Body of pancreas (tissue), 4 donors: ENCODE results near the gene SPATA22. TPM values are rescaled to one million over a fixed set of nuclear protein-coding genes. Genes with fewer than 3 reads are reported as not detected.
"Not testable (repeated sequence)": the region's sequence is repeated elsewhere in the genome, so short reads cannot be mapped to it uniquely, and the experiment has no call there.

Source experiments
- ATAC-seq: fragments of 150-250 bp; one replicate; pipeline ENCODE4 v1.9.1; 2016
- DNase-seq, 4 donors: peaks; one replicate each; pipeline ENCODE4 v3.0.0-alpha.2; 2019
- H3K27ac ChIP-seq, 4 donors: fragments of 200-600 bp; sonication (generic); 1 replicate in 3 of 4; 2 replicates in 1 of 4; pipeline versions ENCODE4 v1.5.1 to v1.6.1; 2016 to 2019; ENCODE audit warnings: mild to moderate bottlenecking in 1 of 4, mixed read lengths in 1 of 4, moderate library complexity in 1 of 4
- H3K27me3 ChIP-seq, 2 donors: fragments of 200-600 bp; sonication (generic); one replicate each; pipeline ENCODE4 v1.6.0; 2016; ENCODE audit warnings: mild to moderate bottlenecking in 1 of 2
- H3K36me3 ChIP-seq, 2 donors: fragments of 200-600 bp; sonication (generic); replicated peaks in 1 of 2; 2 replicates each; pipeline ENCODE4 v1.5.1; 2016; ENCODE audit warnings: low read depth in 2 of 2; ENCODE audit not compliant: insufficient read depth in 1 of 2
- H3K4me1 ChIP-seq: fragments of 200-600 bp; sonication (generic); one replicate; pipeline ENCODE4 v1.6.0; 2016
- H3K4me3 ChIP-seq, 2 donors: fragments of 200-600 bp; sonication (generic); 1 replicate in 1 of 2; 2 replicates in 1 of 2; pipeline ENCODE4 v1.5.1; 2016 to 2019
- H3K9me3 ChIP-seq, 3 donors: fragments of 200-600 bp; sonication (generic); 1 replicate in 2 of 3; 2 replicates in 1 of 3; pipeline ENCODE4 v1.5.1; 2016
- CTCF ChIP-seq, 7 experiments: fragments of 450-650 bp in 4 of 7; fragments of 200-600 bp in 3 of 7; sonication (generic) in 3 of 7; IDR thresholded peaks; one replicate each; pipeline ENCODE4 v1.5.1; 2016 to 2019; ENCODE audit warnings: antibody characterized with exemption in 7 of 7
- POLR2A ChIP-seq, 3 donors: fragments of 450-650 bp; IDR thresholded peaks; one replicate each; pipeline ENCODE4 v1.6.1; 2016; ENCODE audit warnings: antibody characterized with exemption in 3 of 3, mild to moderate bottlenecking in 2 of 3
- WGBS, 2 donors: methylation state at CpG; one replicate each; pipeline ENCODE4 v1.1.5; 2017; 5-methylcytosine and 5-hydroxymethylcytosine counted together
- intact Hi-C: fragments of 100-400 bp; cut with DNase I; formaldehyde crosslinking; loops from one replicate; pipeline ENCODE4 v1.15.1; 2023
- total RNA-seq, 2 donors: library from RNA; depleted of rRNA; stranded (reverse); fragments of >200 nt; gene quantifications; one replicate each; pipeline ENCODE4 v1.1.0, GENCODE V29; 2016

The SPATA22 gene
- total RNA-seq, 2 donors from 2014 or later, result not detected

- TF ChIP-seq CTCF (IDR thresholded peaks at IDR 0.05) (no peak), POLR2A (IDR thresholded peaks at IDR 0.05) (no peak)
- ATAC-seq (no peak), DNase-seq (no peak)
- no peak overlapping the region for H3K4me3 ChIP-seq
- no peaks in the 10 kb centered on the region for H3K27me3 ChIP-seq
- H3K4me1 ChIP-seq, result no peaks in the 10 kb centered on the region
- WGBS, 2 donors, result 73 to 74% methylated on average over 1 of the region's 1 CpG
- intact Hi-C loops, result no loop called here
- no peaks in the 10 kb centered on the region for H3K36me3 ChIP-seq
- H3K27ac ChIP-seq, result no peak overlapping the region
- no peaks in the 10 kb centered on the region for H3K9me3 ChIP-seq
Observed at GRCh38 chr17:3438368-3438767, 33.3 kb downstream of the SPATA22 start.

GRCh38 chr17:3433741-3434140 is 37.9 kb downstream of the SPATA22 start, which contains the start of gene OR1E2:
OR1E2 (minus strand) TSS chr17:3433841; CDS start chr17:3433841, 0 bp downstream.
- 40 to 43% methylated on average over 3 of the region's 3 CpGs for WGBS, 2 donors
- ATAC-seq (no peak), DNase-seq (no peak)
- intact Hi-C loops, result no loop called here
- no peak within 1 kb of the TSS for H3K4me3 ChIP-seq
- H3K36me3 ChIP-seq, result no peaks in the 10 kb centered on the region
- H3K27ac ChIP-seq, result no peak within 1 kb of the TSS
- no peaks in the 10 kb centered on the region for H3K4me1 ChIP-seq
- H3K9me3 ChIP-seq, result no peaks in the 10 kb centered on the region
- no peaks in the 10 kb centered on the region for H3K27me3 ChIP-seq
- TF ChIP-seq POLR2A (IDR thresholded peaks at IDR 0.05) (no peak), CTCF (IDR thresholded peaks at IDR 0.05) (no peak)

GRCh38 chr17:3433215-3433614 is 38.4 kb downstream of the SPATA22 start:
- H3K27me3 ChIP-seq, H3K36me3 ChIP-seq, ATAC-seq, H3K27ac ChIP-seq, H3K4me1 ChIP-seq, intact Hi-C loops, H3K4me3 ChIP-seq, H3K9me3 ChIP-seq: not testable (repeated sequence)
- DNase-seq, result peak in 2 of 4 donors; percentile 5 to 26
- 29 to 40% methylated on average over 7 of the region's 7 CpGs for WGBS, 2 donors

GRCh38 chr17:3418222-3418621 is 53.4 kb downstream of the SPATA22 start:
- no peak overlapping the region for H3K4me3 ChIP-seq
- H3K4me1 ChIP-seq, result no peaks in the 10 kb centered on the region
- H3K27ac ChIP-seq, result no peak overlapping the region
- no peaks in the 10 kb centered on the region for H3K27me3 ChIP-seq
- H3K36me3 ChIP-seq, result no peaks in the 10 kb centered on the region
- no peaks in the 10 kb centered on the region for H3K9me3 ChIP-seq
- no peak for ATAC-seq
- WGBS, 2 donors, result 43 to 55% methylated on average over 2 of the region's 2 CpGs
- TF ChIP-seq POLR2A (IDR thresholded peaks at IDR 0.05) (no peak), CTCF (IDR thresholded peaks at IDR 0.05) (no peak)
- no peak for DNase-seq
- intact Hi-C loops, result no loop called here

GRCh38 chr17:3415610-3416009 is 56.0 kb downstream of the SPATA22 start:
- Histone ChIP-seq H3K4me3 (no peak overlapping the region), H3K4me1 (no peaks in the 10 kb centered on the region), H3K27me3 (no peaks in the 10 kb centered on the region), H3K36me3 (no peaks in the 10 kb centered on the region), H3K9me3 (no peaks in the 10 kb centered on the region), H3K27ac (no peak overlapping the region)
- no peak for DNase-seq
- TF ChIP-seq CTCF (IDR thresholded peaks at IDR 0.05) (no peak), POLR2A (IDR thresholded peaks at IDR 0.05) (no peak)
- ATAC-seq, result no peak
- 76 to 77% methylated on average over 5 of the region's 5 CpGs for WGBS, 2 donors
- intact Hi-C loops, result no loop called here

GRCh38 chr17:3412216-3412615 is 59.4 kb downstream of the SPATA22 start:
- intact Hi-C loops, H3K4me1 ChIP-seq, H3K9me3 ChIP-seq, DNase-seq, H3K4me3 ChIP-seq, H3K27me3 ChIP-seq, ATAC-seq, H3K36me3 ChIP-seq, H3K27ac ChIP-seq: not testable (repeated sequence)
- WGBS, 2 donors, result no CpG with 5 or more reads among the region's 16 CpGs
